IPS-18a (cell line): ENCODE measurements around the gene MYBPHL.

Experiments used
- H3K27ac ChIP-seq: one replicate; pipeline ENCODE4 v1.5.1; 2013; ENCODE audit warnings: low read length
- H3K27me3 ChIP-seq: one replicate; pipeline ENCODE4 v1.6.1; 2013; ENCODE audit warnings: mild to moderate bottlenecking, low read length; ENCODE audit not compliant: control insufficient read depth, insufficient read depth
- H3K36me3 ChIP-seq: one replicate; pipeline ENCODE4 v1.6.1; 2013; ENCODE audit warnings: low read depth, low read length; ENCODE audit not compliant: control insufficient read depth
- H3K4me1 ChIP-seq: one replicate; pipeline ENCODE4 v1.6.1; 2013; ENCODE audit warnings: low read depth, low read length; ENCODE audit not compliant: control insufficient read depth
- H3K4me3 ChIP-seq: one replicate; pipeline ENCODE4 v1.5.1; 2013; ENCODE audit warnings: low read length
- H3K9ac ChIP-seq: one replicate; pipeline ENCODE4 v1.6.1; 2013; ENCODE audit warnings: mild to moderate bottlenecking, low read length, moderate library complexity
- H3K9me3 ChIP-seq: one replicate; pipeline ENCODE4 v1.6.1; 2013; ENCODE audit warnings: low read depth, low read length; ENCODE audit not compliant: control insufficient read depth

MYBPHL gene

GRCh38 chr1:109304226-109304920 is 2.4 kb downstream of the MYBPHL start:
- no peak overlapping the region for H3K9ac ChIP-seq
- H3K27me3 ChIP-seq, result no peaks in the 10 kb centered on the region
- H3K36me3 ChIP-seq, result no peaks in the 10 kb centered on the region
- no peak overlapping the region for H3K4me3 ChIP-seq
- H3K9me3 ChIP-seq, result no peaks in the 10 kb centered on the region
- H3K27ac ChIP-seq, result no peak overlapping the region
- no peaks in the 10 kb centered on the region for H3K4me1 ChIP-seq

- no peak overlapping the region for H3K9ac ChIP-seq
- H3K27me3 ChIP-seq, result no peaks in the 10 kb centered on the region
- no peak overlapping the region for H3K27ac ChIP-seq
- no peaks in the 10 kb centered on the region for H3K4me1 ChIP-seq
- no peaks in the 10 kb centered on the region for H3K36me3 ChIP-seq
- H3K4me3 ChIP-seq, result no peak overlapping the region
- no peaks in the 10 kb centered on the region for H3K9me3 ChIP-seq
Observed at GRCh38 chr1:109301874-109302273, 4.9 kb downstream of the MYBPHL start.

- Histone ChIP-seq H3K36me3 (no peaks in the 10 kb centered on the region), H3K4me3 (no peak overlapping the region), H3K9me3 (no peaks in the 10 kb centered on the region), H3K27me3 (no peaks in the 10 kb centered on the region), H3K27ac (no peak overlapping the region), H3K9ac (no peak overlapping the region), H3K4me1 (no peaks in the 10 kb centered on the region)
Observed at GRCh38 chr1:109300650-109301151, 6.1 kb downstream of the MYBPHL start.

GRCh38 chr1:109299558-109300343 is 7.1 kb downstream of the MYBPHL start:
- Histone ChIP-seq H3K9ac (no peak overlapping the region), H3K4me3 (no peak overlapping the region), H3K27me3 (no peaks in the 10 kb centered on the region), H3K9me3 (no peaks in the 10 kb centered on the region), H3K36me3 (no peaks in the 10 kb centered on the region), H3K27ac (no peak overlapping the region), H3K4me1 (no peaks in the 10 kb centered on the region)

DNA sequence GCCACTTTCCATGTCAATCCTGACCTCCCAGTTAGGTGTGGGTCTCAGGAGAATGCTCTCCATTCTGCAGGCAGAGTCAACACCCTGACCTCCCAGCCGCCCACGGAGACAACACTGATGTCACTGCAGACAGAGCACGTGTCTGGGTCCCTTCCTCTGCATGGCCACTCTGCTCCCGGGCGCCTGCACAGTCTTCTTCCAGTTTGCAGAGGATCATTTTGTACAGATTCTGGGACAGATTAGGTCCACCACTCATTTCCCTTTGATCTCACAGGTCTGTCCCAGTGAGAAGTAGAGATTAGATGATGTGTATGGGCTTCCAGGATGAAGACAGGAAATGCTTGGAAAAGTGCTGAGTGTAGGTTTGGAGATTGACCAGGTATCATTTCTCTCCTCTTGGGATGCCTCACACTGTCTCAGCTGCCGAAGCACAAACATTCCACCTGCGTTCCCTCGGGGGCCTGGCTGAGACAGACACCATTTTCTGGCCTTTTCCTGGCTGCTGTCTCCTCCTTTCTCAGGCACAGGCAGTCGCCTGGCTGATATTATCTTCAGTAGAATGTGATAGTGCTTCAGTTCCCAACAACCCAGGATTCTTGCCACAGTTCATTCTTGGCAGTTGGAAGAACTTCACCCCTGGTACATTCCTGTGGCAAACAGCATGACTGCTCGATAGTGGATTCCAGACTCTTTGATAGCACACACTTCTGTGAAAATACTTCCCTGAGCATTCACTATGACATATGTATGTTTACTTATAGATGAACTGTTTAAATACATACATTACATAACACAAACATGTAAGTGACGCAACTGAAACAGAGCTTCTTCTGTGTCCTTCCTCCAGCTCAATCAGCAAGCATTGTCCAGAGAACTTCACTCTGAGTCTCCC is 7.9 kb downstream of the MYBPHL start:
- H3K27ac ChIP-seq, result no peak overlapping the region
- no peaks in the 10 kb centered on the region for H3K36me3 ChIP-seq
- H3K27me3 ChIP-seq, result no peaks in the 10 kb centered on the region
- H3K9ac ChIP-seq, result no peak overlapping the region
- H3K4me1 ChIP-seq, result no peaks in the 10 kb centered on the region
- no peaks in the 10 kb centered on the region for H3K9me3 ChIP-seq
- no peak overlapping the region for H3K4me3 ChIP-seq

DNA sequence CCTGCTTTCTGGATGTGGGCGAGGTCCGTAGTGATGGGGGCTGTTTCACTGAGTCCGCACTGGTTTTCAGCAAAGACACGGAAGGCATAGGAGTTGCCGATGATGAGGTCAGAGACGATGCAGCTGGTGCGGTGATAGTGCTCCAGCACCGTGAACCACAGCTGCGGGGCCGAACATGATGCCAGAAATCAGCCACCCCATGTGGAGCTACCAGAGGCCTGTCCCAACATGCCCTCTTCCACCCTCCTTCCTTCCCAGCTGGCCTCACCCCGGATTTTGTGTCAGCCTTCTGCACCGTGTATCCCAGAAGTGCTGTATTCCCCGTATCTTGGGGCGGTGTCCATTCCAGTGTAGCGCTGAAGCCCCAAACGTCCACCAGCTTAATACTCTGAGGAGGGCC is 10.0 kb downstream of the MYBPHL start:
- Histone ChIP-seq H3K27me3 (no peaks in the 10 kb centered on the region), H3K9me3 (no peaks in the 10 kb centered on the region), H3K9ac (no peak overlapping the region), H3K4me1 (no peaks in the 10 kb centered on the region), H3K27ac (no peak overlapping the region), H3K36me3 (no peaks in the 10 kb centered on the region), H3K4me3 (no peak overlapping the region)

DNA sequence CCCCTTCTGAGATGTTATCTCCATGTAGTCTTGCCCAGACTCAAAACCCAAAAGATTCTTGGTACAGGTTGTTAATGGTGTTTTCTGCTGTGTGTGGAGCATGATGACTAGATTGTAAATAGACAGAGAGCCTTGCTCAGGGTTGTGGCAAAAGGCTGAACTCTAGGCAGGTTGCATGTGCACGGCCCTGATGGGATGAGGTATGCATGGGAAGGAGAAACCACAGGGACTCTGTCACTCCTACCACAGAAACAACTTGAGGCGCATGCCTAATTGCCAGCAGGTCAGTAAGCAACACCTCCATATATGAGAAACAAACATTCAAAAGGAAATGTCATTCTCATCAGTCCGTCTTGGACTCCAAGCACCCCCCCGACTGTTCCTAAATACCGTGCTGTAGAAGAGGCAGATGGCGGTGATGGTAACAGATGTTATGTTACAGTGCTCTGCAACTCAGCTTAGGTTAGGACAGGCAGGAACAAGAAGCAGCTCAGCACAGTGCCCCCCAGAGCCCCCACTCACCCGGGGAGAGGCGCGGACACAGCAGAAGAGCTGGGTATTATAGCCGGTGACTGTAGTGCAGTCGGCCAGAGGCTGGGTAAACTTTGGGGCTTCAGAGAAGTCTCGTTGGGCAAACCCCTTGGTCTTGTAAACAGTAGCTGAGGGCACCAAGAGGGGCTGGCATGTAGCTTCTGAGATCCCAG is 10.9 kb downstream of the MYBPHL start:
- no peaks in the 10 kb centered on the region for H3K36me3 ChIP-seq
- H3K27me3 ChIP-seq, result no peaks in the 10 kb centered on the region
- H3K9ac ChIP-seq, result no peak overlapping the region
- no peaks in the 10 kb centered on the region for H3K4me1 ChIP-seq
- H3K9me3 ChIP-seq, result no peaks in the 10 kb centered on the region
- no peak overlapping the region for H3K4me3 ChIP-seq
- no peak overlapping the region for H3K27ac ChIP-seq

DNA sequence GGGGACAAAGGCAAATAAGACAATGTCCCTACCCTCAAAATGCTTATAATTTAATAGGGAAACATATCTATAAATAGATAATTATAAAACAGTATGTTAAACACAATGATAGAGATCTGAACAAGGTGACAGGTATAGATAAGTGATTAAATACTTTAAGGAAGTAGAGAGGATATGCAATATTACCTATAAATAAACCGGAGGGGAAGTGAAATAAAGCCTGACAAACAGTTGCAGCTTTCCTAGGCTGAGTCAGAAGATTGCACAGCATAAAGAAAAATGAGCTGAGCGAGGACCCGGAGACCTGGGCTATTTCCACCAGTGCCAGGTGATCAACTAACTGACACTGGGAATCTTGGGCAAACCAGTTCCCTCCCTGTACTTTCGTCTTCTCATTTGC is 12.3 kb downstream of the MYBPHL start:
- Histone ChIP-seq H3K27ac (no peak overlapping the region), H3K27me3 (no peaks in the 10 kb centered on the region), H3K9me3 (no peaks in the 10 kb centered on the region), H3K4me1 (no peaks in the 10 kb centered on the region), H3K36me3 (no peaks in the 10 kb centered on the region), H3K9ac (no peak overlapping the region), H3K4me3 (no peak overlapping the region)

- no peaks in the 10 kb centered on the region for H3K4me1 ChIP-seq
- H3K36me3 ChIP-seq, result no peaks in the 10 kb centered on the region
- no peak overlapping the region for H3K9ac ChIP-seq
- no peaks in the 10 kb centered on the region for H3K9me3 ChIP-seq
- no peak overlapping the region for H3K4me3 ChIP-seq
- H3K27ac ChIP-seq, result no peak overlapping the region
- H3K27me3 ChIP-seq, result no peaks in the 10 kb centered on the region
Observed at GRCh38 chr1:109293026-109293425, 13.8 kb downstream of the MYBPHL start.

GRCh38 chr1:109292364-109292763 is 14.4 kb downstream of the MYBPHL start:
- Histone ChIP-seq H3K27me3 (no peaks in the 10 kb centered on the region), H3K9ac (no peak overlapping the region), H3K4me3 (no peak overlapping the region), H3K4me1 (no peaks in the 10 kb centered on the region), H3K9me3 (no peaks in the 10 kb centered on the region), H3K36me3 (no peaks in the 10 kb centered on the region), H3K27ac (no peak overlapping the region)

GRCh38 chr1:109290998-109291397 is 15.8 kb downstream of the MYBPHL start:
- Histone ChIP-seq H3K27me3 (no peaks in the 10 kb centered on the region), H3K4me3 (no peak overlapping the region), H3K36me3 (no peaks in the 10 kb centered on the region), H3K9me3 (no peaks in the 10 kb centered on the region), H3K27ac (no peak overlapping the region), H3K9ac (no peak overlapping the region), H3K4me1 (no peaks in the 10 kb centered on the region)
